Right lobe of liver (tissue), 4 donors: ENCODE results near the gene ANKRD33B.

Source experiments
- CTCF ChIP-seq, 4 donors: fragments of 200-600 bp in 3 of 4; fragments of 450-650 bp in 1 of 4; IDR thresholded peaks; one replicate each; pipeline versions ENCODE4 v1.5.1 to v1.8.0; 2016 to 2022; ENCODE audit warnings: antibody characterized with exemption in 4 of 4, mild to moderate bottlenecking in 2 of 4
- POLR2A ChIP-seq: fragments of 450-650 bp; IDR thresholded peaks from one replicate; pipeline ENCODE4 v1.6.1; 2017; ENCODE audit warnings: antibody characterized with exemption, mild to moderate bottlenecking
- donor health status: DM: no; HTN: no; CAD: no.
- donor health status: DM: no; HTN: no; CAD: no.
- donor health status: DM: no; HTN: yes; CAD: no.

GRCh38 chr5:10581424-10581748 lies 17.5 kb downstream of the ANKRD33B start:
- TF ChIP-seq CTCF (IDR thresholded peaks at IDR 0.05) (no peak), POLR2A (no peak)
